D721Med (cell line): Measurements from ENCODE around the gene BAG5.

Source experiments
- DNase-seq: peaks from one replicate; pipeline ENCODE4 v3.0.0; 2011; ENCODE audit warnings: low spot score; ENCODE audit not compliant: insufficient read length
- FAIRE-seq: peaks from 2 replicates; lab custom pipeline; 2011; peaks lifted over from hg19 to GRCh38; lab: Jason Lieb, UNC
- TF ChIP-seq, protein P1 (sequence below): IDR thresholded peaks from 2 replicates; pipeline ENCODE4 v1.5.1; 2012; ENCODE audit warnings: mild to moderate bottlenecking, control low read depth; ENCODE audit not compliant: insufficient read depth; ENCODE audit errors: missing control alignments

BAG5 gene

DNA sequence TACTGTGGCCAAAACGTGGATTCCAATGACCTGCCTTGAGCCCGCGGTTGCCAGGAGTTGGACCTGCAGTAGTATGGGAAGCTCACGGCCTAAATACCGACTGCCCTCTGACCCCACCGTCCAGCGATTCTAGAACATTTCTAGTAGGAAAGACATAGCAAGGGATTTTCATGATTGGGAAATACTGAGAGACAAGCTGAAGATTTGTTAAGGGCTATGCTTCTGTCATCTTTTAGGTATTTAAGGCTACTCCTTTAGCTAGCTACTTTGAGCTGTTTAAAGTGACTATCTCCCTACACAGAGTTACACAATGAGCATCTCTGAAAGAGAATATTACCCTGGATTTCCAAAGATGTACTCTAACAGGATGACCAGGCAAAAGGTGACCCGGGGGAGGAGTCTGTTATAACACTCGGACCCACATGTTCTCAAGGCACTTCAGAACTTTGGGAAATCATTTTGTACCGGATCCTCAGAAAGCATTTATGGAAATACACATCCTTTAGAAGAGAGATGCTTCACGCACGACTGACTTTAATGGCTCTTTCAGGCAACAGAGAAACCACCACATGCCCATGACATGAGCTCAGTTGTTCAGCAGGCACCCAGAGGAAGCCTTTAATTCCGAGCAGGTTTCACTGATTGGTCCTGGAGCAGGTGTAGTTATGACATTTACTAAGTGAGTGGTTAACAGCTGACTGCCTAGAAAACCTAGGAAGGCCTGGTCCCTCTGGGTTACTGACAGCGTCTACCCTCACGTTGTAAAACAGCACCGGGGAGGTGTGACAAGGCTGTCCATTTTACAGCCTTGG, 4.2 kb downstream of the BAG5 start:
- DNase-seq (no peak), FAIRE-seq (no peak)
- TF ChIP-seq, protein P1, sequence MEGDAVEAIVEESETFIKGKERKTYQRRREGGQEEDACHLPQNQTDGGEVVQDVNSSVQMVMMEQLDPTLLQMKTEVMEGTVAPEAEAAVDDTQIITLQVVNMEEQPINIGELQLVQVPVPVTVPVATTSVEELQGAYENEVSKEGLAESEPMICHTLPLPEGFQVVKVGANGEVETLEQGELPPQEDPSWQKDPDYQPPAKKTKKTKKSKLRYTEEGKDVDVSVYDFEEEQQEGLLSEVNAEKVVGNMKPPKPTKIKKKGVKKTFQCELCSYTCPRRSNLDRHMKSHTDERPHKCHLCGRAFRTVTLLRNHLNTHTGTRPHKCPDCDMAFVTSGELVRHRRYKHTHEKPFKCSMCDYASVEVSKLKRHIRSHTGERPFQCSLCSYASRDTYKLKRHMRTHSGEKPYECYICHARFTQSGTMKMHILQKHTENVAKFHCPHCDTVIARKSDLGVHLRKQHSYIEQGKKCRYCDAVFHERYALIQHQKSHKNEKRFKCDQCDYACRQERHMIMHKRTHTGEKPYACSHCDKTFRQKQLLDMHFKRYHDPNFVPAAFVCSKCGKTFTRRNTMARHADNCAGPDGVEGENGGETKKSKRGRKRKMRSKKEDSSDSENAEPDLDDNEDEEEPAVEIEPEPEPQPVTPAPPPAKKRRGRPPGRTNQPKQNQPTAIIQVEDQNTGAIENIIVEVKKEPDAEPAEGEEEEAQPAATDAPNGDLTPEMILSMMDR = no peak

DNA sequence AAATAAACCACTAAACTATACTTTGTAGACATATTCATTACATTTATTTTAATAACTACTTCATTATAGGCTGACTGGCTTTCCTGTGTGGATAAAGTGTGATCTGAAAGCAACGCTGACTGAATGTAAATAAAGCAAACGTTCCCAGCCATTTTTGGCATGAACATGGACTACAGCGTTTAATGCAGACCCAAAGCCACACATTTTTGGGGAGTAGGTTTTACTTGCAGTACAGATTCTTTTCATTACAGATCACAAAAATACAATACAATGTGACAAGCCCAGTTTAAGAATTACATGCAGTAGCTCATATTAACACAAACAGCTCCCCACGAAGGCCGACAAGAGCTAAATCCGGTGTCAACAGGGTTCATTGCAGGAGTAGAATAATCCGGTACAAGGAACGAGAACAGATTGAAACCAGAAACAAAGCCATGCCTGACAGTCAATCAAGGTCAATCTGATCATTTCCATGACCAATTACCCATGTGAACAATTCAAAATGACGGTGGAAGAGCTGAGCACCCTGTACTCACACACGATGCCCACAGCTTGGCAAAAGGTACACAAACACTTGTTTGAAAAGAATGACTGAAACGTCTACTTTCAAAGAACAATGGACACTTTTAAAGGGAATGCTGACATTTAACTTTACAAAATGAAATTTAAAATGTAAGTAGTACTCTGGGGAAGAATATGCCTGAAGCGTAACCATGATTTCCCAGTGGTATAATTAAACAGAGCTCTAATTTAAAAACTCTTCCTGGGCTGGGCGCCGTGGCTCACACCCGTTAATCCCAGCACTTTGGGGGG, 5.3 kb downstream of the BAG5 start:
- DNase-seq = no peak

GRCh38 chr14:103555559-103556337, 6.7 kb downstream of the BAG5 start:
- DNase-seq (no peak), FAIRE-seq (no peak)
- TF ChIP-seq, protein P1 = no peak

More for the DNA sequence above, 5.3 kb downstream of the BAG5 start:
- TF ChIP-seq, protein P1 = no peak
- peak; percentile 81 for FAIRE-seq

DNA sequence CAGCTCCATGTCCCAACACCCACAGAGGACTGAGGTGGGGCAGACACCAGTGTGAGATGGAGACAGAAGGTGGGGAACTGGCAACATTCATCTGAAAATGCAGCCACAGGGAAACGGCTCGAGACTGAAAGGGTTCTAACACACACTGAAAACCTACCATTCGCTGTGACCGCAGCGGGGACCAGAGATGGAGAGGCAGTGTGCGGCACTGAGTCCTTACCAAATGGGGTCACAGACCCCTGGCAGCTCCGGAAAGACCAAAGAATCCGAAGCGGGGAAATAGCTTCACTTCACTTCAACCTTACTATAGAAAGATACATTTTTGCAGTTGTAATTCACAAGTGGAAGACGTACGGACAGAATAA, 9.6 kb downstream of the BAG5 start:
- DNase-seq (no peak), FAIRE-seq (no peak)
- TF ChIP-seq, protein P1 = no peak

DNA sequence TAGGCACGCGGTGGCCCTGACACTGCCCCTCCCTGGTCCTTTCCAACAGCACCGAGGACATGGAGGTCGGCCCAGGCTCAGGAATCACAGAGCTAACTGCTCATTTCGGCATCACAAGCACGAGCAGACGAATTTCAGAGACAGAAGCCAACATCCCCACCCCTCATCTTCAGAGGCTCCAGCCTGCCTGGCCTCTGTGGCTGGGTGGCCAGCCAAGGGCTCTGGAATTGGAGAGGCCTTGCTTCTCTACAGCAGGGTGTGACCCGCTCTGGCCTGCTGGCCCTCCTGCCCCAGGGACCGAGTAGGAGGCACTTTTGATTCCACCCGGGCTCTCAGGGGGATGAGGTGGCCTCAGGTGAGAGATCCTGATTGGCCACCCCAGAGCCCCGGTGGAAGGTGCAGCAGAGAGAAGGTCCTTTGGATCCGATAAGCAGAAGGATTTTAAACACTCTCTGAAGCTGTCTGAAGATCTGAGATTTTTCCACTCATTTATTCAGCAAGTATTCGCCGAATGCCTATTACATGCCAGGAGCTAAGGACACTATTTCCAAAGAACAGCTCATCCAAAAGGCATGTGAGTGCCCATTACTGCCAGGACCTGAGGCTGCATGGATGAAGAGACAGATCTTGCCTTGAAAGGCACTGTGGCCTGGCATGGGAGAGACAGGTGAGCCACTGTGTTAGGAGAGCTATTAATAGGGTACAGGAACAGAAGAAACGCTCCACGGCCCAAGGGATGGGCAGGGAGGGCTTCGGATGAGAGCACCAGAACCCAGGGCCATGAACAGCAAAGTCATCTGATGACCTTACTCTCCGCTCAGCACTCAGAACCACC, 10.2 kb downstream of the BAG5 start:
- TF ChIP-seq, protein P1 = no peak
- no peak for FAIRE-seq
- no peak for DNase-seq

DNA sequence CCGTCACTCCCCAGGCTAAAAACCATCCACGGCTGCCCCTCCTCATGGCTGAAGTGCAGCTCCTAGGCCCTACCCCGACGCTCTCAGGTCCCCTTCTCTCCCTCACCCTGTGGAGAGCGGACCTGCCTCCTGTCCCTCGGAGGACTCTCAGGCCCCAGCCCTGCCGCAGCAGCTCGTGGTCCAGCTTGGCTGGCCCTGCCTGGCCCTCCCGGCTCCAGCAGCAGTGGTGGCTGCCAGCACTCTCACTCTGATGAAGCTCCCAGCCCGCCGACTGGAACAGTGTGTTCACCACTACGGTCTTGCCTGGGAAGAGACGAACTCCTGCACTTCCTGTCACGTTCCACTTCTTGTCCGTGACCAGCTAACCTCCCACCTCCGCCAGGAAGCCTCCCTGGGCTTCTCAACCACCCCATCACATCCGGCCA, 11.1 kb downstream of the BAG5 start:
- FAIRE-seq = no peak
- TF ChIP-seq, protein P1 = no peak
- DNase-seq = no peak
